Natural killer cell (primary cell): Measurements from ENCODE around the gene MICAL2. TPM values are rescaled to one million over a fixed set of nuclear protein-coding genes. Genes with fewer than 3 reads are reported as not detected.

Experiments used
- ATAC-seq, 3 donors: fragments of 150-1000 bp in 2 of 3; fragments of 200-7000 bp in 1 of 3; cut with Tn5 transposase; 1 replicate in 1 of 3; 2 replicates in 2 of 3; pipeline ENCODE4 v1.10.0; 2021; ENCODE audit warnings: mild to moderate bottlenecking in 2 of 3, moderate library complexity in 2 of 3
- DNase-seq, 2 donors: peaks; one replicate each; pipeline versions ENCODE4 v3.0.0 to v3.0.0-alpha.2; 2013 to 2021; ENCODE audit warnings: mixed read lengths in 1 of 2
- H3K27ac ChIP-seq: one replicate; pipeline ENCODE4 v1.5.1; 2013; ENCODE audit warnings: mild to moderate bottlenecking, low read length
- H3K27me3 ChIP-seq: one replicate; pipeline ENCODE4 v1.6.1; 2013; ENCODE audit warnings: low read length; ENCODE audit not compliant: control insufficient read depth, insufficient read depth
- H3K36me3 ChIP-seq: one replicate; pipeline ENCODE4 v1.6.1; 2013; ENCODE audit warnings: low read length; ENCODE audit not compliant: control insufficient read depth, insufficient read depth
- H3K4me1 ChIP-seq: one replicate; pipeline ENCODE4 v1.6.1; 2013; ENCODE audit warnings: low read length; ENCODE audit not compliant: control insufficient read depth, insufficient read depth
- H3K4me3 ChIP-seq: one replicate; pipeline ENCODE4 v1.5.1; 2013; ENCODE audit warnings: low read length
- H3K9me3 ChIP-seq: one replicate; pipeline ENCODE4 v1.6.1; 2013; ENCODE audit warnings: low read length; ENCODE audit not compliant: control insufficient read depth, insufficient read depth
- H3K27ac Mint-ChIP-seq, 2 donors: one replicate each; pipeline ENCODE4 v1.8.0; 2022; ENCODE audit warnings: mild to moderate bottlenecking in 2 of 2, mixed read lengths in 2 of 2, moderate library complexity in 1 of 2
- H3K27me3 Mint-ChIP-seq, 2 donors: one replicate each; pipeline ENCODE4 v1.8.0; 2022; ENCODE audit warnings: low read depth in 2 of 2, mixed read lengths in 2 of 2
- H3K36me3 Mint-ChIP-seq: one replicate; pipeline ENCODE4 v1.8.0; 2022; ENCODE audit warnings: mixed read lengths
- H3K4me1 Mint-ChIP-seq, 2 donors: one replicate each; pipeline ENCODE4 v1.8.0; 2022; ENCODE audit warnings: mixed read lengths in 2 of 2
- H3K4me3 Mint-ChIP-seq: one replicate; pipeline ENCODE4 v1.8.0; 2022; ENCODE audit warnings: mild to moderate bottlenecking, moderate library complexity, mixed read lengths
- H3K9me3 Mint-ChIP-seq, 2 donors: one replicate each; pipeline ENCODE4 v1.8.0; 2022; ENCODE audit warnings: mixed read lengths in 2 of 2
- WGBS: methylation state at CpG from one replicate; pipeline ENCODE4 v1.1.7; 2013; ENCODE audit warnings: missing lambda C conversion rate; ENCODE audit not compliant: insufficient coverage; 5-methylcytosine and 5-hydroxymethylcytosine counted together
- intact Hi-C: fragments of 100-400 bp; cut with micrococcal nuclease; formaldehyde crosslinking; loops from one replicate; pipeline ENCODE4 v1.14.2; 2022
- total RNA-seq, 4 donors: library from RNA; stranded (reverse); fragments of 120-200 nt in 1 of 4; gene quantifications; one replicate each; pipeline versions ENCODE4 v1.2.3 to v1.2.4, GENCODE V29; 2013 to 2022
- TF ChIP-seq, protein P1 (sequence below): fragments of 200-600 bp; IDR thresholded peaks from one replicate; pipeline ENCODE4 v1.8.0; 2022; ENCODE audit warnings: antibody characterized with exemption

The MICAL2 gene
- total RNA-seq, 3 donors from 2014 or later (not counting 1 experiment from before 2014, with no cell fraction given), result 54.6 to 68.6 (median 57.4) TPM

GRCh38 chr11:12128301-12128751 is 17.9 kb downstream of the MICAL2 start:
- Mint-ChIP-seq H3K4me1 (peaks cover 37 to 49% of the 10 kb centered on the region in 2 donors), H3K9me3 (no peaks in the 10 kb centered on the region), H3K27me3 (peaks cover 0 to 7% of the 10 kb centered on the region in 2 donors), H3K27ac (no peak overlapping the region), H3K36me3 (no peaks in the 10 kb centered on the region), H3K4me3 (no peak overlapping the region)
- no peak overlapping the region for H3K4me3 ChIP-seq
- DNase-seq, result no peak
- no peak overlapping the region for H3K27ac ChIP-seq
- no peak for ATAC-seq
- H3K27me3 ChIP-seq, result no peaks in the 10 kb centered on the region
- H3K9me3 ChIP-seq, result no peaks in the 10 kb centered on the region
- 100% methylated on average over 1 of the region's 1 CpG for WGBS
- no peaks in the 10 kb centered on the region for H3K36me3 ChIP-seq
- TF ChIP-seq, protein P1, sequence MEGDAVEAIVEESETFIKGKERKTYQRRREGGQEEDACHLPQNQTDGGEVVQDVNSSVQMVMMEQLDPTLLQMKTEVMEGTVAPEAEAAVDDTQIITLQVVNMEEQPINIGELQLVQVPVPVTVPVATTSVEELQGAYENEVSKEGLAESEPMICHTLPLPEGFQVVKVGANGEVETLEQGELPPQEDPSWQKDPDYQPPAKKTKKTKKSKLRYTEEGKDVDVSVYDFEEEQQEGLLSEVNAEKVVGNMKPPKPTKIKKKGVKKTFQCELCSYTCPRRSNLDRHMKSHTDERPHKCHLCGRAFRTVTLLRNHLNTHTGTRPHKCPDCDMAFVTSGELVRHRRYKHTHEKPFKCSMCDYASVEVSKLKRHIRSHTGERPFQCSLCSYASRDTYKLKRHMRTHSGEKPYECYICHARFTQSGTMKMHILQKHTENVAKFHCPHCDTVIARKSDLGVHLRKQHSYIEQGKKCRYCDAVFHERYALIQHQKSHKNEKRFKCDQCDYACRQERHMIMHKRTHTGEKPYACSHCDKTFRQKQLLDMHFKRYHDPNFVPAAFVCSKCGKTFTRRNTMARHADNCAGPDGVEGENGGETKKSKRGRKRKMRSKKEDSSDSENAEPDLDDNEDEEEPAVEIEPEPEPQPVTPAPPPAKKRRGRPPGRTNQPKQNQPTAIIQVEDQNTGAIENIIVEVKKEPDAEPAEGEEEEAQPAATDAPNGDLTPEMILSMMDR, result no peak
- H3K4me1 ChIP-seq, result peaks cover 45% of the 10 kb centered on the region
- intact Hi-C loops, result no loop called here

- TF ChIP-seq, protein P1, result no peak
- Mint-ChIP-seq H3K36me3 (no peaks in the 10 kb centered on the region), H3K4me1 (peaks cover 42 to 53% of the 10 kb centered on the region in 2 donors), H3K27ac (no peak overlapping the region), H3K27me3 (peaks cover 0 to 7% of the 10 kb centered on the region in 2 donors), H3K9me3 (no peaks in the 10 kb centered on the region), H3K4me3 (no peak overlapping the region)
- DNase-seq (no peak), ATAC-seq (no peak)
- no peaks in the 10 kb centered on the region for H3K9me3 ChIP-seq
- H3K36me3 ChIP-seq, result no peaks in the 10 kb centered on the region
- WGBS, result 92% methylated on average over 4 of the region's 4 CpGs
- H3K27ac ChIP-seq, result no peak overlapping the region
- H3K4me1 ChIP-seq, result peaks cover 50% of the 10 kb centered on the region
- no peaks in the 10 kb centered on the region for H3K27me3 ChIP-seq
- no peak overlapping the region for H3K4me3 ChIP-seq
- intact Hi-C loops, result no loop called here
These were observed 18.8 kb downstream of the MICAL2 start for GRCh38 chr11:12129227-12129626.

DNA sequence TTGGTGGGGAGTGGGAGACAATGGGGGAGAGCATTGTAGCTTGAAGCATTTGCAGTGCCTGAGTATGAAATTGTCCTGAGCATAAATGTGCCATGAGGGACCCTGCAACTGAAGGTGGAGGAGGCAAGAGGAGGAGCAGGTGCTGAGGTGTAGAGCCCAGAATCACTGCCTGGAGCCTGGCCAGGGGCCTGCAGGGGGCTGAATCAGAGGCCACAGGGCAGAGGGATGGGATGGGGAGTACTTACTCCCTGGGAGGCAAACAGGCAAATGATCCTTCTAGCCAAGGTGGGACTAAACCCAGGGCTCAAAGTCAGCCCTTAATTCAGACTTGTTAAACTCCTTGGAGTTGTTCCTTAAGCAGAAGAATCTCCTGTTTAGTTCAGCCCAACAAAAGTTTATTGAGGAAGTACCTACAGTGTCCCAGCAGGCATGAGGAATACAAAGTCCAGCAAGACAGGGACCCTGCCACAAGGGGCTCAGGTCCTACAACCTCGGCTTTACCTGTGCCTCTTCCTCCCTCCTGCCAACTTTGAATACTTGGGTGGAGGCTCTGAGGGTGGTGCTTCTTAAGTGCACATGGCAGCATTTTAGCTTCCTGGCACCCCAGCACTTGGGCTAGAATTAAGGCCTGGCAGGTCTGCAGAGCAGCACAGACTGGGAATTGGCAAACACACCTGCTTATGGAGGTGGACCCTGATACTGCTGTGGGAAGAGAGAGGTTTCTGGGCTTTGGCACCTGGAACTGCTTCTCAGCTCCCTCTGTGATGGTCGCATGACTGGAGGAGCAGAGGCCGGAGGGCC is 20.0 kb downstream of the MICAL2 start:
- no peak overlapping the region for H3K4me3 Mint-ChIP-seq
- Histone ChIP-seq H3K9me3 (no peaks in the 10 kb centered on the region), H3K4me1 (peaks cover 47% of the 10 kb centered on the region), H3K27ac (no peak overlapping the region), H3K36me3 (no peaks in the 10 kb centered on the region), H3K27me3 (no peaks in the 10 kb centered on the region), H3K4me3 (no peak overlapping the region)
- H3K27me3 Mint-ChIP-seq, result peaks cover 0 to 3% of the 10 kb centered on the region in 2 donors
- DNase-seq, result no peak
- ATAC-seq, result no peak
- WGBS, result 91% methylated on average over 3 of the region's 3 CpGs
- H3K27ac Mint-ChIP-seq, result no peak overlapping the region
- no peaks in the 10 kb centered on the region for H3K9me3 Mint-ChIP-seq
- H3K36me3 Mint-ChIP-seq, result no peaks in the 10 kb centered on the region
- H3K4me1 Mint-ChIP-seq, result peaks cover 36 to 49% of the 10 kb centered on the region in 2 donors
- TF ChIP-seq, protein P1, result no peak
- intact Hi-C loops, result no loop called here
